Mesendoderm (in vitro differentiated cells): Measurements from ENCODE around the gene MCTP2.

Source experiments
- DNase-seq: peaks from one replicate; pipeline ENCODE4 v3.0.0; 2013
- H2AK5ac ChIP-seq: 2 replicates; pipeline ENCODE4 v1.6.1; 2013; ENCODE audit warnings: low read length, inconsistent platforms
- H2BK120ac ChIP-seq: 2 replicates; pipeline ENCODE4 v1.6.1; 2013; ENCODE audit warnings: low read depth, mild to moderate bottlenecking, low read length, moderate library complexity, mixed read lengths
- H2BK15ac ChIP-seq: replicated peaks from 2 replicates; pipeline ENCODE4 v1.6.1; 2013; ENCODE audit warnings: low read depth, mild to moderate bottlenecking, moderate library complexity
- H2BK5ac ChIP-seq: 2 replicates; pipeline ENCODE4 v1.6.1; 2013; ENCODE audit warnings: low read length, inconsistent platforms
- H3K18ac ChIP-seq: 2 replicates; pipeline ENCODE4 v1.6.1; 2013; ENCODE audit warnings: mild to moderate bottlenecking, low read length, mixed read lengths
- H3K23ac ChIP-seq: one replicate; pipeline ENCODE4 v1.6.1; 2013; ENCODE audit warnings: low read length
- H3K27ac ChIP-seq: 2 replicates; pipeline ENCODE4 v1.5.1; 2013; ENCODE audit warnings: low read depth, mild to moderate bottlenecking, inconsistent platforms, low read length, moderate library complexity
- H3K27me3 ChIP-seq: 2 replicates; pipeline ENCODE4 v1.6.1; 2013; ENCODE audit warnings: low read length, control low read depth, mild to moderate bottlenecking, inconsistent platforms; ENCODE audit not compliant: insufficient read depth, poor library complexity
- H3K36me3 ChIP-seq: 2 replicates; pipeline ENCODE4 v1.6.1; 2013; ENCODE audit warnings: low read length, inconsistent platforms; ENCODE audit not compliant: control insufficient read depth, insufficient read depth
- H3K4ac ChIP-seq: one replicate; pipeline ENCODE4 v1.6.1; 2013; ENCODE audit warnings: low read depth, mild to moderate bottlenecking, low read length, moderate library complexity
- H3K4me1 ChIP-seq: 2 replicates; pipeline ENCODE4 v1.6.1; 2013; ENCODE audit warnings: low read depth, low read length, inconsistent platforms; ENCODE audit not compliant: control insufficient read depth
- H3K4me2 ChIP-seq: 2 replicates; pipeline ENCODE4 v1.6.1; 2013; ENCODE audit warnings: low read length
- H3K4me3 ChIP-seq: 2 replicates; pipeline ENCODE4 v1.5.1; 2013; ENCODE audit warnings: mild to moderate bottlenecking, low read length
- H3K56ac ChIP-seq: one replicate; pipeline ENCODE4 v1.6.1; 2013; ENCODE audit warnings: low read length
- H3K79me1 ChIP-seq: 2 replicates; pipeline ENCODE4 v1.6.1; 2013; ENCODE audit warnings: low read length, inconsistent platforms
- H3K79me2 ChIP-seq: 2 replicates; pipeline ENCODE4 v1.6.1; 2013; ENCODE audit warnings: mild to moderate bottlenecking, low read length; ENCODE audit not compliant: control insufficient read depth, insufficient read depth
- H3K9ac ChIP-seq: 2 replicates; pipeline ENCODE4 v1.6.1; 2013; ENCODE audit warnings: low read length, inconsistent platforms
- H4K5ac ChIP-seq: one replicate; pipeline ENCODE4 v1.6.1; 2013; ENCODE audit warnings: low read length
- H4K8ac ChIP-seq: one replicate; pipeline ENCODE4 v1.6.1; 2013; ENCODE audit warnings: low read depth, mild to moderate bottlenecking, control low read depth, low read length, moderate library complexity
- WGBS: extraction: QIAGEN DNeasy Blood & Tissue Kit; methylation state at CpG from one replicate; pipeline ENCODE4 v1.1.7; 2013; ENCODE audit warnings: low lambda C conversion rate, missing lambda C conversion rate; ENCODE audit not compliant: insufficient coverage; ENCODE audit errors: extremely low coverage; 5-methylcytosine and 5-hydroxymethylcytosine counted together

The MCTP2 gene

GRCh38 chr15:94212291-94212690 is 19.1 kb upstream of the MCTP2 start:
- H3K56ac ChIP-seq = no peak overlapping the region

GRCh38 chr15:94225616-94226015 is 5.7 kb upstream of the MCTP2 start:
- Histone ChIP-seq H2BK120ac (no peak overlapping the region), H3K23ac (no peak overlapping the region), H3K4me1 (no peaks in the 10 kb centered on the region), H3K9ac (no peak overlapping the region), H3K18ac (no peak overlapping the region), H2BK15ac (no peak overlapping the region), H3K4me2 (no peak overlapping the region), H3K79me2 (no peaks in the 10 kb centered on the region), H2AK5ac (no peak overlapping the region), H3K56ac (no peak overlapping the region), H3K4me3 (no peak overlapping the region), H3K27ac (no peak overlapping the region), H4K5ac (no peak overlapping the region), H3K4ac (no peak overlapping the region), H3K79me1 (no peaks in the 10 kb centered on the region), H4K8ac (no peak overlapping the region), H3K27me3 (no peaks in the 10 kb centered on the region), H3K36me3 (no peaks in the 10 kb centered on the region), H2BK5ac (no peak overlapping the region)
- WGBS = no CpG with 5 or more reads among the region's 2 CpGs
- no peak for DNase-seq

More at GRCh38 chr15:94212291-94212690, 19.1 kb upstream of the MCTP2 start:
- no peaks in the 10 kb centered on the region for H3K4me1 ChIP-seq
- no peak overlapping the region for H4K5ac ChIP-seq
- no CpG with 5 or more reads among the region's 5 CpGs for WGBS
- no peaks in the 10 kb centered on the region for H3K36me3 ChIP-seq
- H3K18ac ChIP-seq = no peak overlapping the region
- no peaks in the 10 kb centered on the region for H3K79me2 ChIP-seq
- H3K4ac ChIP-seq = no peak overlapping the region
- H2BK5ac ChIP-seq = no peak overlapping the region
- H3K9ac ChIP-seq = no peak overlapping the region
- no peak overlapping the region for H3K27ac ChIP-seq
- DNase-seq = no peak
- no peaks in the 10 kb centered on the region for H3K79me1 ChIP-seq
- no peak overlapping the region for H2AK5ac ChIP-seq
- no peak overlapping the region for H2BK120ac ChIP-seq
- H4K8ac ChIP-seq = no peak overlapping the region
- no peak overlapping the region for H3K23ac ChIP-seq
- H2BK15ac ChIP-seq = no peak overlapping the region
- no peak overlapping the region for H3K4me3 ChIP-seq
- H3K27me3 ChIP-seq = no peaks in the 10 kb centered on the region
- H3K4me2 ChIP-seq = no peak overlapping the region

- Histone ChIP-seq H2AK5ac (no peak overlapping the region), H3K36me3 (no peaks in the 10 kb centered on the region), H3K79me1 (no peaks in the 10 kb centered on the region), H3K27me3 (peaks cover 2% of the 10 kb centered on the region), H2BK5ac (no peak overlapping the region), H4K5ac (no peak overlapping the region), H3K4me2 (no peak overlapping the region), H3K4ac (no peak overlapping the region), H3K4me3 (no peak overlapping the region), H2BK15ac (no peak overlapping the region), H2BK120ac (no peak overlapping the region), H4K8ac (no peak overlapping the region), H3K79me2 (no peaks in the 10 kb centered on the region), H3K18ac (no peak overlapping the region), H3K27ac (no peak overlapping the region), H3K9ac (no peak overlapping the region), H3K23ac (no peak overlapping the region), H3K56ac (no peak overlapping the region), H3K4me1 (no peaks in the 10 kb centered on the region)
- WGBS = no CpG with 5 or more reads among the region's 2 CpGs
- no peak for DNase-seq
Measured at GRCh38 chr15:94228611-94229010, 2.8 kb upstream of the MCTP2 start.

GRCh38 chr15:94229591-94230369 is 1.6 kb upstream of the MCTP2 start:
- H2BK15ac ChIP-seq = no peak overlapping the region
- DNase-seq = no peak
- H3K4me2 ChIP-seq = no peak overlapping the region
- H3K4ac ChIP-seq = no peak overlapping the region
- peaks cover 2% of the 10 kb centered on the region for H3K27me3 ChIP-seq
- H3K18ac ChIP-seq = no peak overlapping the region
- H4K8ac ChIP-seq = no peak overlapping the region
- H3K4me3 ChIP-seq = no peak overlapping the region
- H3K36me3 ChIP-seq = no peaks in the 10 kb centered on the region
- H3K79me1 ChIP-seq = no peaks in the 10 kb centered on the region
- no peak overlapping the region for H3K9ac ChIP-seq
- no peaks in the 10 kb centered on the region for H3K79me2 ChIP-seq
- H2BK5ac ChIP-seq = no peak overlapping the region
- no peak overlapping the region for H2BK120ac ChIP-seq
- no peak overlapping the region for H3K23ac ChIP-seq
- H3K56ac ChIP-seq = no peak overlapping the region
- WGBS = no CpG with 5 or more reads among the region's 10 CpGs
- no peak overlapping the region for H4K5ac ChIP-seq
- H2AK5ac ChIP-seq = no peak overlapping the region
- no peaks in the 10 kb centered on the region for H3K4me1 ChIP-seq
- H3K27ac ChIP-seq = no peak overlapping the region

GRCh38 chr15:94230431-94230882 is 904 bp upstream of the MCTP2 start:
- Histone ChIP-seq H3K27ac (no peak overlapping the region), H3K79me1 (no peaks in the 10 kb centered on the region), H3K36me3 (no peaks in the 10 kb centered on the region), H3K4me1 (no peaks in the 10 kb centered on the region), H2BK15ac (no peak overlapping the region), H3K79me2 (no peaks in the 10 kb centered on the region), H3K9ac (no peak overlapping the region), H3K56ac (no peak overlapping the region), H3K23ac (no peak overlapping the region), H3K27me3 (peaks cover 2% of the 10 kb centered on the region), H3K18ac (no peak overlapping the region), H2AK5ac (no peak overlapping the region), H3K4me3 (no peak overlapping the region), H4K8ac (no peak overlapping the region), H3K4ac (no peak overlapping the region), H2BK5ac (no peak overlapping the region), H4K5ac (no peak overlapping the region), H2BK120ac (no peak overlapping the region), H3K4me2 (peak overlapping the region; percentile 6)
- no CpG with 5 or more reads among the region's 11 CpGs for WGBS
- DNase-seq = no peak
